T-helper 1 cell (primary cell): ENCODE results near the gene INO80.

Source experiments
- DNase-seq, 5 donors: peaks; one replicate each; pipeline ENCODE4 v3.0.0-alpha.2; 2012 to 2020

INO80 gene

GRCh38 chr15:41043276-41043951, 72.7 kb downstream of the INO80 start:
- no peak for DNase-seq

- DNase-seq = no peak
These were observed 73.2 kb downstream of the INO80 start for GRCh38 chr15:41042851-41043250.

- no peak for DNase-seq
These were observed 77.0 kb downstream of the INO80 start for GRCh38 chr15:41039121-41039520.

GRCh38 chr15:41032079-41032328, 84.1 kb downstream of the INO80 start:
- DNase-seq = no peak

- DNase-seq = no peak
These were observed 84.6 kb downstream of the INO80 start for GRCh38 chr15:41031232-41032078.

GRCh38 chr15:41028853-41029252, 87.2 kb downstream of the INO80 start:
- DNase-seq = no peak

GRCh38 chr15:41025393-41025792, 90.7 kb downstream of the INO80 start:
- no peak for DNase-seq

GRCh38 chr15:41024885-41025284, 91.2 kb downstream of the INO80 start:
- no peak for DNase-seq

GRCh38 chr15:41024131-41024530, 91.9 kb downstream of the INO80 start:
- DNase-seq = no peak

GRCh38 chr15:41022487-41023090, 93.5 kb downstream of the INO80 start:
- DNase-seq = peak in 2 of 5 donors; percentile 19 to 50

- DNase-seq = no peak
These were observed 95.3 kb downstream of the INO80 start for GRCh38 chr15:41020829-41021228.

GRCh38 chr15:41020311-41020710, 95.8 kb downstream of the INO80 start:
- DNase-seq = no peak

- DNase-seq = no peak
These were observed 96.9 kb downstream of the INO80 start for GRCh38 chr15:41019174-41019573.

GRCh38 chr15:41018534-41018933, 97.5 kb downstream of the INO80 start:
- no peak for DNase-seq

- DNase-seq = no peak
These were observed 98.9 kb downstream of the INO80 start for GRCh38 chr15:41017066-41017735.

- no peak for DNase-seq
These were observed 102.2 kb downstream of the INO80 start for GRCh38 chr15:41013691-41014414.

GRCh38 chr15:41011055-41011815, 104.8 kb downstream of the INO80 start:
- no peak for DNase-seq

GRCh38 chr15:41010345-41010744, 105.7 kb downstream of the INO80 start:
- no peak for DNase-seq

- no peak for DNase-seq
These were observed 109.6 kb downstream of the INO80 start for GRCh38 chr15:41006479-41006878.

- DNase-seq = no peak
These were observed 111.6 kb downstream of the INO80 start for GRCh38 chr15:41004490-41004889.

GRCh38 chr15:41001524-41002214, 114.4 kb downstream of the INO80 start:
- no peak for DNase-seq
